ENCODE data around the gene ADAMTS17. TPM values are rescaled to one million over a fixed set of nuclear protein-coding genes. Genes with fewer than 3 reads are reported as not detected.
A peak's percentile ranks its signal among the peaks of the same experiment; 100 is the strongest.

Gene ADAMTS17
- total RNA-seq, 4 donors from 2014 or later = 7.2 to 15.1 (median 8.9) TPM

DNA sequence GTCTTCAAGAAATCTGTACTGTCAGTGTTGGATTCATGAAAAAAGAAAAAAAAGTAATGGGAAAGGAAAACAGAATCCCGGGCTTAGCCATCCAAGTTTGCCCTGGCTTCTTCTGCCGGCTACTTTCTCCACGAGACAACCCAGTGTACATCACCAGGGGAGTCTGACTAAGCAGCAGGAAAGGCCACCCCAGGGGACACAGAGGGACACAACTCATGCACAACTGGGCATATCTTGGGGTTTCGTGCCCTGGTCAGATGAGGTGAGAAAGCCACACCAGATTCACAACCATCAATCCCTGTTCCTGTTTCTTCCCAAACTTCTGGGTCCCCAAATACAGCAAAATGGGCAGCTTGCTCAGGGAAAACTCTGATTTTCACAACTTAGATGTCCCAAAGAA, 33.2 kb downstream of the ADAMTS17 start:
- no peak for DNase-seq
- Histone ChIP-seq H3K27ac (peak overlapping the region in 1 of 4 donors; percentile 22), H3K9me3 (no peaks in the 10 kb centered on the region)

DNA sequence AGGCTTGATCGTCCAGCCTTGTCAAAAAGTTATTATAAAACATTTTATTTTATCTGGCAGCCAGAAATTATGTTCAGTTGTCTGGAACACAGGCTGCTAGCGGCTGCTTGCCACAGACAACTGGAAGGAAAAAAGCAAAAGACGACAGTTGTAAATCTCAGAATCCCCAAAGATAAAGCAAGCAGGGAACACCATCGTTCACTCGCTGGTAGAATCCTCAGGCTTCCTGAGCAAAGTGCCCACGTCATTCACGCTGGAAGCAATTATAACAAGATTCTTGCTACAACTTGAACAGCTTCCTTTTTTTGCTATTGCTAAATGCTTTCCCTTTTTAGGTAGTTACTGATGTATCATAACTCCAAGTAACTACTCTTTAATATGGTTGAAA, 33.6 kb downstream of the ADAMTS17 start:
- DNase-seq = no peak
- TF ChIP-seq POLR2A (IDR thresholded peaks at IDR 0.05) (no peak), CTCF (IDR thresholded peaks at IDR 0.05) (no peak)
- Histone ChIP-seq H3K9me3 (no peaks in the 10 kb centered on the region), H3K4me3 (no peak overlapping the region), H3K4me1 (no peaks in the 10 kb centered on the region), H3K27me3 (no peaks in the 10 kb centered on the region), H3K36me3 (no peaks in the 10 kb centered on the region), H3K27ac (no peak overlapping the region)

More for the DNA sequence above, 33.2 kb downstream of the ADAMTS17 start:
- H3K36me3 ChIP-seq = no peaks in the 10 kb centered on the region
- TF ChIP-seq POLR2A (IDR thresholded peaks at IDR 0.05) = no peak
- no peak for TF ChIP-seq CTCF (IDR thresholded peaks at IDR 0.05)
- H3K4me3 ChIP-seq = no peak overlapping the region
- H3K4me1 ChIP-seq = no peaks in the 10 kb centered on the region
- no peaks in the 10 kb centered on the region for H3K27me3 ChIP-seq

GRCh38 chr15:100307241-100308212, 34.2 kb downstream of the ADAMTS17 start:
- TF ChIP-seq CTCF (IDR thresholded peaks at IDR 0.05) (no peak), POLR2A (IDR thresholded peaks at IDR 0.05) (no peak)
- DNase-seq = no peak
- Histone ChIP-seq H3K27me3 (no peaks in the 10 kb centered on the region), H3K9me3 (no peaks in the 10 kb centered on the region), H3K4me3 (no peak overlapping the region), H3K36me3 (no peaks in the 10 kb centered on the region), H3K4me1 (no peaks in the 10 kb centered on the region), H3K27ac (no peak overlapping the region)

DNA sequence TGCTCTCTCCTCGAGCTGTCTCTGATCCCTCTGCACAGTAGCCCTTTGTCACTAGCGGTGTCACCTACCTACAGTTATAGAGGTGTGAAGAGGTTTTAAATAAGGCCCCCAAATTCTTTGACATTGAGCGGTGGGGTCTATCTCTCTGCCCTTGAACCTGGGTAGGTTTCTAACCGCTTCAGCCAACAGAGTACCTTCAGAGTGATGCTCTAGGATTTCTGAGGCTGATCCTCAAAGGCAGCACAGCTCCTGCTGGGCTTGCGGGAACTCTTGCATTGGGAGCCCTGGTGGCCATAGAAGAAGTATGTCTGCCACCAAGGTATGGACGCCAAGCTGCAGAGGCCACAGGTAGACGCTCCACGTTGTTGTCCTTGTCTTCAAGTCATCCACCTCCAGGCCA, 35.7 kb downstream of the ADAMTS17 start:
- no peaks in the 10 kb centered on the region for H3K4me1 ChIP-seq
- no peak for DNase-seq
- no peaks in the 10 kb centered on the region for H3K36me3 ChIP-seq
- H3K27me3 ChIP-seq = no peaks in the 10 kb centered on the region
- no peaks in the 10 kb centered on the region for H3K9me3 ChIP-seq
- H3K27ac ChIP-seq = no peak overlapping the region
- TF ChIP-seq POLR2A (IDR thresholded peaks at IDR 0.05) = no peak
- TF ChIP-seq CTCF (IDR thresholded peaks at IDR 0.05) = no peak
- no peak overlapping the region for H3K4me3 ChIP-seq

- no peaks in the 10 kb centered on the region for H3K27me3 ChIP-seq
- peaks cover 0 to 6% (median 0%) of the 10 kb centered on the region in 4 donors for H3K9me3 ChIP-seq
- TF ChIP-seq CTCF (IDR thresholded peaks at IDR 0.05) (no peak), POLR2A (IDR thresholded peaks at IDR 0.05) (no peak)
- H3K4me1 ChIP-seq = no peaks in the 10 kb centered on the region
- no peaks in the 10 kb centered on the region for H3K36me3 ChIP-seq
- no peak overlapping the region for H3K27ac ChIP-seq
- no peak for DNase-seq
- no peak overlapping the region for H3K4me3 ChIP-seq
Observed at GRCh38 chr15:100301910-100302431, 39.8 kb downstream of the ADAMTS17 start.
